GM19351 (cell line): ENCODE measurements around the gene GMPR2.
A peak's percentile ranks its signal among the peaks of the same experiment; 100 is the strongest.

Experiments used
- ATAC-seq: cut with Tn5 transposase; IDR thresholded peaks from one replicate; pipeline ENCODE4 v1.9.1; 2021; ENCODE audit warnings: mild to moderate bottlenecking, moderate library complexity; ENCODE audit not compliant: unreplicated experiment

GMPR2 gene

DNA sequence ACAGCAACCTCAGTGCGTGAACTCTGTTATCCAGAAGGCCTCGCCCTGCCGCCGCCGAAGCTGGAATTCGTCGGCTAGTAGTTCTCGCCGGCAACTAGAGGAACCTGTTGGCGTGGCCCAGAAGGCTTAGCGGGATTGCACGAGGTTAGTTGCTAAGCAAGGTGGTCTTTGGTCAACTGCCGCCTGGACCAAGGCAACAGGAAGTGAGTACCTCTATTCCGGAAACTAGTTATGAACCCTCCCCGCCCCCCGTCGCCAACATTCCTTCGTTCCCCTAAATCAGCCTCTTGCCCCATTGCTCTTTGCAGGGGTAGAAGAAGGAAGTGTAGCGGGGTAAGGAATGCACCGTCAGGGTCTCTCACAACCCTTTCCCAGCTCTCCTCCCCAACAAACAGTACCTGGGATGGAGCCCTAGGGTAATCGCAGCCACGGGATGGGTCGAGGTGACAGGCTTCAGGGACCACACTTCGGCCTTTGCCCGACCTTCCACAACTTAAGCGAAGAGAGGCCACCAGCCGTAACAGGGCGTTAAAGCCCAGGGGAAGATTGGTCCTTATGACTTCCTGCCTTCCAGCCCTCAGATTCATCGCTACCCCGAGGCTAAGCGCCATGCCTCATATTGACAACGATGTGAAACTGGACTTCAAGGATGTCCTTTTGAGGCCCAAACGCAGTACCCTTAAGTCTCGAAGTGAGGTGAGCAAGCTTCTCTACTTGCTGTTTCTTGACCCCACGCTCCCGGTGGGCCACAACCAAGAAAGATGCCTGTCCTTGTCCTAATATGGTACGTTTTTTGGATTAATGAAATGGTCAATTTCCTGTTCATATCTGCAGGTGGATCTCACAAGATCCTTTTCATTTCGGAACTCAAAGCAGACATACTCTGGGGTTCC lies at the start of gene GMPR2:
Gene GMPR2, plus strand, starts transcription at position 285 of the 893 bp plus-strand sequence. Its CDS starts 325 bp downstream, at position 610.
- peak; percentile 59 for ATAC-seq

DNA sequence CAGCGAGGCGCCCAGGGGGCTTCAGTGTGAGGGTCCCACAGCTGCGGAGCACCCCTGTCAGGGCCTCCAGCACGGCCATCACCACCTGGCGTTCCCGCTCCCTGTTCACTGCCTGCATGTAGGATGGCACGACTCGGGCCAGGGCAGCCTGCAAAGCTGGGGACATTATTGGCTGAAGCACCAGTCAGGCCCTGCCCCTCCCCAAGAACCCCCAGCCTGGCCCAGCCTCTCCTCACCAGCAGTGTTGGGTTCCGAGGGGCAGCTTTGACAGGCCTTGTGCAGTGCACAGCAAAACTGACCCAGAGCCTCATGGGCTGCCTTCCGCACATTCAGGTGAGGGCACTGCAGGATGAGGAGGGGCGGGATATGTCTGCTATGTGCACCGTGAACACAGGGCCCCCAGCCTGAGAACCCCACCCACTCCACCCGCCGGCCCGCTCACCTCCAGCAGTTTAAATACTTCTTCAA lies 49.7 kb upstream of the GMPR2 start:
- no peak for ATAC-seq

DNA sequence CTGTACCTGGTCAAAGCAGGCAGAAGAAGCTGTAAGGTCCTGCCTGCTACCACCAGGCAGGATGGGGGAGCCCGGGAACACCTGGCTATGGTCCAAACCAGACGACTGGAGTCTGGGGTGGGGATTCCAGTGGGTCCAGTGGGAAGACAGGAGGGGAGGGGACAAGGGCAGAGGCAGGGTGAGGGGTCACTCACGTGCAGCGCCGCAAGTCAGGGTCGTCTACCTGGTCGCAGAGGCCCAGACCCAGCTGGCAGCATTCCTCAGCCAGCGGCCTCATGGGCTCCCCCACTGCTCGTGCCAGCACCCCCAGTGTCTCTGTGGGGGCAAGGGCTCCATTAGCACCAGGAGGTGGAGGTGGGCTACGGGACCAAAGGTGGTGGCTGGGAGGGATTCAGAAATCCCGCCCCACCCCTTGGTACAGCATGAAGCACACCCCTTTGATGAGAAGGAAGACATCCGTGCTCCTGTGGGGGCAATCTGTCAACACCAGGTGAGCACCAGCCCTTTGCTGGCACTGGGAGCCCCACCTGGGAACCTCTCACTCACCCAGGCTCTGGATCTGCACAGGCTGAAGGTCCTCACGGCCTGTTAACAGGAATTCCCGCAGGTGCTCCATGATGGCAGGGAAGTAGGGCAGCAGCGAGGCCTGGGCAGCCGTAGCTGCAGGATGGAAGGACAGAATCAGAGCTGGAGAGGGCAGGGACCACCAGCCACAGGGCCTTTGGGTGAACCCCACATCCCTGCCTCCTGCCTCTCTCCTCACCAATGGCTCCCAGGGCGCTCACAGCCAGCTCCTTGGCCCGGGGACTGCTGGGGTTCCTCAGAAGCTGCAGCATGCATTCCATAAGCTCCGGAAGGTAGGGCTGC lies 48.4 kb upstream of the GMPR2 start:
- no peak for ATAC-seq

GRCh38 chr14:24185026-24185425 lies 47.7 kb upstream of the GMPR2 start:
- ATAC-seq: no peak

DNA sequence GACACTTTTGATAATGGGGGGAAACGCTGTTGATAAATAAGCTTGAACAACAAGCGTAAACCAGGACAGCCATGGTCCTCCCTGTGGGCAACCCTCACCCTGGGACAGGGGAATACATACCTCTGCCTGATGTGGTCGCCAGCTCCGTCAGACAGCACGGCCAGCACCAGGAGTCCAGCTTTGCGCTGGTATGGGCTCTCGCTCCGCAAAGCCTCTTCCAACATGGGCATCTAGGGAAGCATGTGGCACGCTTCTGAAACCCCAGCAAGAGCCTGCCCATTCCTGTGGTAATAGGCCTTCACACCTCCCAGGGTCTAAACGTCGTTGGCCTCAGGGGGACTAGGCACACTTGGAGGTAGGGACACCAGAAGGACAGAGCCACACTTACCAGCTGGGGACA lies 47.0 kb upstream of the GMPR2 start:
- ATAC-seq: no peak

DNA sequence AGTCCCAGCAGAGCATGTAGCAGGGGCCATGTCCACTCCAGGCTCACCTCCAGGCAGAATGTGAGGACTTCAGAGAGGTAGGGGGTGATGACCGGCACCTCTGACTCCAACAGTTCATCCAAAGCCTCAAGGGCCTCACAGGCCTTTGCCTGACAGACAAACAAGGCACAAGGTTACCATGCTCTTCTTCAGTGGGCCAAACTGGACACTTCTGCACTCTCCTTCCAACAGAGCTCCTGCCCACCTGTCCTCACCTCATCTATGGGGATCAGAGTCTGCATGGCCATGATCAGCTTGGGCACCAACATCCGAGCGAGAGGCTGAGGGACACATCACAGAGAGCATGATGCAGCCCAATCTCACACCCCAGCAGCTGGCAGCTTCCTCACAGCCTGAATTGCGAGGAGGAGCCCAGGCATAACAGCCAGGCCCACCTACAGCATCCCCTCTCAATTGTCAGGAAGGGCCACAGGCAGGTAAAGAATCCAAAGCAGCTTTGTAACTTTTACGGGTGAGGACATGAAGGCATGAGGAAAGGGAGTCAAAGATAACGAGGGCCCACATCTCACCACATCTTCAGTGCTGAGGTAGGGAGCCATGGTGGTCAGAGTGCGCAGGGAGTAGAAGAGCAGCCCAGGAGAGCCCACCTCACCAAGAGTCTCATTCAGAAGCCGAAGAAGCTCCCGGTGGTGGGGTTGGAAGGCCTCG lies 45.7 kb upstream of the GMPR2 start:
- ATAC-seq: no peak

DNA sequence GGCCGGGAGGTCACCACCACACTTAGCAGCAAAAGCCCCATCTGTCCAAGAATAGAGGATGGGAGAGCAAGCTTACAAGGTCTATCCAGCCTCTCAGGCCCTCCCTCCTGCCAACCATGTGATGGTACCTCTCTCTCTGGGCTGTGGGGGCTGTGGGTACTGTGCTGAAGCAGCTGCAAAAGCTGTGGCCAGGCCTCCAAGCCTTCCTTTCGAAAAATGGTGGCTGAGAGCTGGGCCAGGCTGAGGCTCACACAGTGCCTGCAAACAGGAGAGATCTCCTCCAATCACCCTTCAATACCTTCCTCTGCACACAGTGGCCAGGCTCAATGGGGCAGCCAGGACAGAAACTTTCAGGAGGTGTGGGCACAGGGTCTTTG lies 45.2 kb upstream of the GMPR2 start:
- ATAC-seq: no peak

GRCh38 chr14:24188251-24189058 lies 44.3 kb upstream of the GMPR2 start, which contains the start of gene IPO4:
TSS of gene IPO4 (minus strand) at chr14:24188816. CDS start at chr14:24188787, 29 bp downstream.
- ATAC-seq: peak; percentile 95

GRCh38 chr14:24189059-24189375 lies 43.7 kb upstream of the GMPR2 start:
- no peak for ATAC-seq

GRCh38 chr14:24189460-24189859 lies 43.3 kb upstream of the GMPR2 start:
- ATAC-seq: no peak

GRCh38 chr14:24190416-24190815 lies 42.3 kb upstream of the GMPR2 start:
- ATAC-seq: no peak

DNA sequence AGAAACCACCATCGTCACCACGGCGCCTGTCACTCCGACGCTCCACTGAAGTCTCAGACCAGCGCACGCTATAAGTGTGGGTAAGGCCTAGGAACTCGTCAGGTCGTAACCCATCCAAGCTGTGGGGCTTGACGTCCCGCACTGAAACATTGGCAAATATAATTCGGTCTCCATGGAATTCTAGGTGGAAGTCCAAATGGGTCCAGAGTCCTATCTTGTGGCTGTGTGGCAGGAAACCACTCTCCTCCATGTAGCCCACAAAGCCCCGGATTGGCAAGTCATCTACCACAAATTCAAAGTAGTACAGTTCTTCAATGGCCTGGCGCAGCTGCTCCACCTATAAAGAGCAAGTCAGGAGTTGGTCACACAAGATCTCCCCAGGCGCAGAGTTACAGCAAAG lies 39.8 kb upstream of the GMPR2 start:
- ATAC-seq: no peak

- no peak for ATAC-seq
Observed at GRCh38 chr14:24194186-24194872, 38.4 kb upstream of the GMPR2 start.

GRCh38 chr14:24194873-24195185 lies 37.9 kb upstream of the GMPR2 start:
- ATAC-seq: no peak

DNA sequence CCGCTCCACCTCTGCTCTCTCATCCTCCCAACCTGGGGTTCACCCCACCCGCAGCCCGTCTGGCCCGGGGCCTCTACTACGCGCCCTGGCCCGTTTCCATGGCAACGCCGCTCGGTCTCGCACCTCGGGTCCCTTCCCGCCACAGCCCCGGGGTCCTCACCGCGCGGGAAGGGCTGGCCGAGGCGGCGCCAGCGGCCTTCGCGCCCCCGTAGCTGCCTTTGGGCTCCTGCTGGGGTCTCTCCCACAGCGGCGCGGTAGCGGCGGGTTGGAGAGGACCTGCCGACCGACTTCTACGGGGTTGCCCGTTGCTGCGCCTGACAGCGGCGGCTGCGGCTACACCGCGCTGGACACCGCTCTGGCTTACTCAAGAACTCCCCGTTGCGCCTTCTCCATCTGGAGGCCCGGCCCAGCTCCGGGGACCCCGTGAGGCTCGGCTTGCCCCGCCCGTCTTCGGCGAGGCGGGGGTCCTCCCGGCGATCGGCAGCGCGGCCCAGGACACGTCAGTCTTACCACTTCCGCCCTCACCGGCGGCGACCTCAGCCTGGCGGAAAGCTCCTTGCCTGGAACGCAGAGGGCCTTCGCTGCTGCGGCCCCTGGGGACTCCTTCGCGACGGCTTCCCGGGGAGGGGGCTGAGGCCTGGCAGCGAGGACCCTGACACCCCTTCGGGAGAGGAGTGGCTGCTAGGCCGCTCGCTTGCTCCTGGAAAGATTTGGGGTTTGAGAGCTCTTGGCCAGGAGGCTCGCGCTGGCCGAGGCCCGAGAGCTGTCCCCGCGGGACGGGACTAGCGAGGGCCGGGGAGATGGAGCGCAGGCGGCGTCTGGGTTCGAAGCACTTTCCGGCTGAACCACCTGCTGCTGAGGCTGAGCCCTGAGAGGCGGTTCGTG lies 37.3 kb upstream of the GMPR2 start, which contains the start of gene TM9SF1:
Gene TM9SF1, minus strand, starts transcription at position 256 of the 885 bp plus-strand sequence. CDS start 422 bp downstream, outside the sequence.
- peak; percentile 84 for ATAC-seq

- peak; percentile 16 for ATAC-seq
Observed at GRCh38 chr14:24196071-24197055, 36.4 kb upstream of the GMPR2 start.

DNA sequence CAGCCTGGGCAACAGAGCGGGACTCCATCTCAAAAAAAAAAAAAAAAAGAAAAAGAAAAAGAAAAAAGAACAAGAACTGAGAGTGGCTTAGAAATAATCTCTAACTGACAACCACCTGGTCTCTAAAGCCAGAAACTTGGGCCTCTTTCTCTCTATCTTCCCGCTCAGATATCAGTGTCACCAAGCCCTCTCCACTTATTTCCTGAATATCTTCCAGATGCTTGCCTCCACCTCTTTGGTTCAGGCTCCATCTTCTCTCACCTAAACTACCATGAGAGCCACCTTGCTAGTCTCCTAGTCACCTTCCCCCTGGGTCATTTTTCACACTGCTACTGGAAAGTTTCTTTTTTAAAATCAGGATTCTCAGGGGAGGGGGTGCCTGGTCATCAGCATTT lies 35.7 kb upstream of the GMPR2 start:
- no peak for ATAC-seq
